ENCODE results near the gene GLA.

Gene GLA

DNA sequence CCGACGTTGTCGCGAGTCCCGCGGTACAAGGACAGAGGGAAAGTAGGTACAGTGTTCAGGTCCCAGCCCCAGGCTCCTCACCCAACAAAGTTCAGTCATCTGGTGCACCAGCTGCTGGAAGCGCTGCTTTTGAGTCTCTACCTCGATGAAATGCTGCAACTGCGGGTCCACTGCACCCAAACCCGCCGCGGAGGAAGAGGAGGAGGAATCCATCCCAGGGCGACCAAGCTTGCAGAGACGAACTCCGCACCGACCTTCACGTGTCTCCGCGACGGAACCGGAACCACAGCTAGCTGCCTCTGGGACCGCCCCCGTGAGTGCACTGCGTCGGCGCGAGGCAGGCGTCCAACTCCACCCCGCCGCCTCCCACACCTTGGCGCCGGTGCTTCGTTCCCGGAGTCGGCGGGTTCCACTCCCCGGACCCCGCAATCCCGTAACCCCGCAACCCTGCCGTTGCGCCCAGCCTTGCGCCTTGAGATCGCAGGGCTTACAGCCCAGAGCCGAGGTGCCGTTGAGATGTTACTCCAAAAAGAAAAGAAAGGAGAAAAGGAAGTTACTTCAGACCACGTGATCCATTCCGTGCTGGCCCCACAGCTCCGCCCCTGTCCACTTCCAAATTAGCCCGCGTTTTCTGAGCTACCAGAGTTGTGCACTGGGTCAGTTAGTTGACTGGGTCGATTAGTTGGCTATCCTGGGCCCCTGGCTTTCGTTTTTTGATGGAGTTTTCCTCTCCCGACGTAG lies 59.1 kb downstream of the GLA start, which contains the start of gene TIMM8A:
Gene TIMM8A, minus strand, starts transcription at position 291 of the 741 bp plus-strand sequence. Its CDS starts 78 bp downstream, at position 213.
- peak; percentile 63 for DNase-seq

DNA sequence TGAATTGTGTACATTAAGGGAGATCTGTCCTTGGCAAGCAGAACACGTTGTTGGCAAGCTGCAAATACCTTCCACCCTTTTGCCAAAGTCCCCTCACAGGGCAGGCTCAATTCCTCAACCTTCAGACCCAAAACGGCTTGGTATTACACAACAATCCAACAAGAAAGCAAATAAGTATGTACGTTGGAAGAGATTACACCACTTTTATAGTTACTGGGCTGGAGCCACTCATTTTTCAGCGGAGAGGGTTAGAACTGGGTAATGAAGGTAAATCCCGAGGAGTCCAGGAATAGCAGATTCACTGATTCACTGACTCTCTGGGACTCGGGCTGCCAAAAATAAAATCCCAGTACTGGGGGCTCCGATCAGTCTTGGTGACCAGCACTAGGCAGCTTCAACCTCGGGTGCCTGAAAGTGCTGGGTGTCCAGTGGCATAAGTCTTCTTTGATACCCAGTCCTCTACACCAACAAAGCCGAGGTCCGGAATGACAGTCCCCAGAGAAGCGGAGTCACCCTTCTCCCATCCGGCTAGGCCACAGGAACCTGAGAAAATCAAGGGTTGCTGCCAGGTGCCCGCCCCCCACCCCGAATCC lies 59.8 kb downstream of the GLA start:
- DNase-seq: peak in 1 of 2 donors; percentile 0
